Stomach smooth muscle (tissue), 2 donors: ENCODE measurements around the gene PDE4D.

Source experiments
- H3K27ac ChIP-seq: one replicate; pipeline ENCODE4 v1.7.0; 2013; ENCODE audit warnings: mild to moderate bottlenecking, low read length, inconsistent platforms
- H3K27me3 ChIP-seq, 2 donors: one replicate each; pipeline ENCODE4 v1.7.0; 2013; ENCODE audit warnings: low read length in 2 of 2; ENCODE audit not compliant: insufficient read depth in 2 of 2, control insufficient read depth in 1 of 2
- H3K36me3 ChIP-seq, 2 donors: one replicate each; pipeline ENCODE4 v1.7.0; 2013; ENCODE audit warnings: low read length in 2 of 2; ENCODE audit not compliant: control insufficient read depth in 2 of 2, insufficient read depth in 2 of 2
- H3K4me1 ChIP-seq: one replicate; pipeline ENCODE4 v1.7.0; 2013; ENCODE audit warnings: low read length; ENCODE audit not compliant: control insufficient read depth, insufficient read depth
- H3K4me3 ChIP-seq, 2 donors: one replicate each; pipeline ENCODE4 v1.7.0; 2013; ENCODE audit warnings: low read length in 2 of 2
- H3K9ac ChIP-seq, 2 donors: one replicate each; pipeline ENCODE4 v1.7.0; 2013; ENCODE audit warnings: low read length in 2 of 2, mild to moderate bottlenecking in 1 of 2
- H3K9me3 ChIP-seq, 2 donors: one replicate each; pipeline ENCODE4 v1.7.0; 2013; ENCODE audit warnings: low read length in 2 of 2; ENCODE audit not compliant: control insufficient read depth in 2 of 2
- donor health status: healthy.
- donor health status: Pancreatic carcinoma.

The PDE4D gene

DNA sequence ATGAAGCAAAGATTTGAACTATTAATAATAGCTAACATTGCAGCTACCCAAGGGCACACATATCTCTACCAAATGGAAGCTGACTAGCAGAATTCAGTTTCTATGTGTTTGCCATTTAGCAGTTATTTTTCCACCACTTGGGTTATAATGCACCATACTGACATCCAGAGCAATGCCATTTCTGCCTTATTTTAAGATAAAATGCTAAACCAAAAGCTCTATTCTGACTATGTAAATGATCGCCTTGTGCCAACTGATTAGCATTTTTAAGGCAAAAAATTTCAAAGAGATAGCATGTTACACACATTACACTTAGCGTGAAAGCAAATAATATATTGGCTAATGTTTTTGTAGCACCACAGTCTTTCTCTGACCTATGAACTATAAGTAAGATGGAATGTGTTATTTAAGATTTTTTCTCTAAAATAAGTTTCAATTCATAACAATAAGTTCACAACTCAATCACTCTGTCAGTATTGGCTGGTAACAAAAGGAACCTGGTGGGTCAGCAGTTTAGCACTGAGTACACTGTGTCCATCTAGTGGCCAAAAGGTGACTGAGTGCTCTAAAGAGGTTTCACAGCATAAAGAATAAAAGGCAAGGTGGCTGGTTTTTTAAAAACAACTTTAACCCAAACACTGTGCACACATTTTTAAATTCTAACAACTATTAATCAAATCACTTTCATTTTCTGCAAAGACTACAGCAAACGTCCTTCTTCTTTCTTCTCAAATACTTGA lies 443.5 kb downstream of the PDE4D start:
- Histone ChIP-seq H3K27ac (no peak overlapping the region), H3K4me3 (no peak overlapping the region), H3K27me3 (no peaks in the 10 kb centered on the region), H3K36me3 (no peaks in the 10 kb centered on the region), H3K9ac (no peak overlapping the region), H3K4me1 (no peaks in the 10 kb centered on the region), H3K9me3 (no peaks in the 10 kb centered on the region)

DNA sequence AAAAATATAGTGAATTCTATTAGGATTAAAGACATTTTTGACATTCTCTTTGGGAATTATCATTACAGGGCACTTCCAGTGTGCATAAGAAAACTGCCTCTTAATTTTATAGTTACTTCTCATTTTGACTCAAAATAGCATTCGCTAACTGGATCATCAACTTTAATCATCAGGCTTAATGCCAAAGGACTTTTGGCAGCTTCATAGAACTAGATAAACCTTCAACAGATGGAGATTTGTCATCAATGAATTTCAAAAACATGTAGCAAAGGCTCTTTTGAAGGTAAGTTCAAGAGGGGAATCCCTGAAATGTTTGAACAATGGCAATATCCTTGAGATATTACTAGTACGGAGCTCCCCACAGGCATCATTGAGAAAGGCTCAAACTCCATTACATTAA lies 447.2 kb downstream of the PDE4D start:
- H3K9ac ChIP-seq = no peak overlapping the region
- H3K4me3 ChIP-seq = no peak overlapping the region
- H3K36me3 ChIP-seq = no peaks in the 10 kb centered on the region
- H3K27me3 ChIP-seq = no peaks in the 10 kb centered on the region
- no peaks in the 10 kb centered on the region for H3K9me3 ChIP-seq
- H3K4me1 ChIP-seq = no peaks in the 10 kb centered on the region
- no peak overlapping the region for H3K27ac ChIP-seq

DNA sequence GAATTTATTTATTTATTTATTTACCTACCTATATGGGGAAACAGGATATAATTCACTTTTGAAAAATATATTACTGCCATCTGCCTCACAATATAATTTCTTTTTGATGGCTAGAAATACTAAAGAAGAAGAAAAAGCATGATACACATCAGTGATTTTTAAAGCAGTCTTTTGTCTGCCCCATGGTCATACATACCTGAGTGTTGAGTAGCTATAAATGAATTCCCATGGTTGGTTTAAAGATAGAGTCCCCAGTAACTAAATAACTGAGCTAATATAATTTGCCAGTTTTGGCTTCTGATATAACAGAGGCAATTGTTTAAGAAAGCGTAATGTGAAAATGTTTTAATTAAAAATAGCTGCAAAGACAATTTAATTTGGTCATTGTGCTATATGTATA lies 447.8 kb downstream of the PDE4D start:
- no peaks in the 10 kb centered on the region for H3K36me3 ChIP-seq
- H3K9ac ChIP-seq = no peak overlapping the region
- H3K4me1 ChIP-seq = no peaks in the 10 kb centered on the region
- no peak overlapping the region for H3K27ac ChIP-seq
- no peaks in the 10 kb centered on the region for H3K9me3 ChIP-seq
- H3K27me3 ChIP-seq = no peaks in the 10 kb centered on the region
- no peak overlapping the region for H3K4me3 ChIP-seq

DNA sequence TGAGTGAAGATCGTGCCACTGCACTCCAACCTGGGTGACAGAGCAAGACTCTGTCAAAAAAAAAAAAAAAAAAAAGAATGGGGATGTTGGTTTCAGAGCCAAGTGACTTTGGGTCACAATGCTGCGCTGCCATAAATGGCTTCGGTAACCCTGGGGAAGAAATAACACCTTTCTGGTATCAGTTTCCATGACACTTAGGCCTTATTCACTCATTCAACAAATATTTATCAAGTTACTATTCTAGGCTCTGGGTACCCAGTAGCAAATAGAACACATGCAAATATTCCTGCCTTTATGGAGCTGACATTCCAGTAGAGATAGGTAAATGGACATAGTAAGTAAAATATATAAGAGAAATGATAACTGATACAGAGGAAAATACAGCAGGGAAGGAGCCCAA lies 454.2 kb downstream of the PDE4D start:
- Histone ChIP-seq H3K4me1 (no peaks in the 10 kb centered on the region), H3K9ac (no peak overlapping the region), H3K4me3 (no peak overlapping the region), H3K27ac (no peak overlapping the region), H3K9me3 (no peaks in the 10 kb centered on the region), H3K36me3 (no peaks in the 10 kb centered on the region), H3K27me3 (no peaks in the 10 kb centered on the region)

DNA sequence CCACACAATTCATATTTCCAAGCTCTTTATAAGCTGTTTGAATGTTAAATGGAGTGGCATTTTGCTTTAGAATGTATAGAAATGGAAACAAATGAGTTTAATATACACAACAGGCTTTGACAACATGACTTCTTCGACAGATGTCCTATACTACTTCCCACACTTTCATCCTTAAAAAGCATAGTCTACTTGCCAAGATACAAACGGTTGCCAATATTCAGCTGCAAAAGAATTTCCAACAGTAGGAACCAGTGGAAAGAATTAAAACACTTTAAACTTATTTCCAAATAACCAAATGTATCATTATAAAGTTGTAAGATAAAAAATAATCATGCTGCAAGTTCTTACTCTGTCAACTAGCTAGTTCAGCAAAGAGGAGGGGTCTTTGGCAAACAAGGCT lies 456.4 kb downstream of the PDE4D start:
- Histone ChIP-seq H3K9ac (no peak overlapping the region), H3K27ac (no peak overlapping the region), H3K4me3 (no peak overlapping the region), H3K36me3 (no peaks in the 10 kb centered on the region), H3K27me3 (no peaks in the 10 kb centered on the region), H3K9me3 (no peaks in the 10 kb centered on the region), H3K4me1 (no peaks in the 10 kb centered on the region)

DNA sequence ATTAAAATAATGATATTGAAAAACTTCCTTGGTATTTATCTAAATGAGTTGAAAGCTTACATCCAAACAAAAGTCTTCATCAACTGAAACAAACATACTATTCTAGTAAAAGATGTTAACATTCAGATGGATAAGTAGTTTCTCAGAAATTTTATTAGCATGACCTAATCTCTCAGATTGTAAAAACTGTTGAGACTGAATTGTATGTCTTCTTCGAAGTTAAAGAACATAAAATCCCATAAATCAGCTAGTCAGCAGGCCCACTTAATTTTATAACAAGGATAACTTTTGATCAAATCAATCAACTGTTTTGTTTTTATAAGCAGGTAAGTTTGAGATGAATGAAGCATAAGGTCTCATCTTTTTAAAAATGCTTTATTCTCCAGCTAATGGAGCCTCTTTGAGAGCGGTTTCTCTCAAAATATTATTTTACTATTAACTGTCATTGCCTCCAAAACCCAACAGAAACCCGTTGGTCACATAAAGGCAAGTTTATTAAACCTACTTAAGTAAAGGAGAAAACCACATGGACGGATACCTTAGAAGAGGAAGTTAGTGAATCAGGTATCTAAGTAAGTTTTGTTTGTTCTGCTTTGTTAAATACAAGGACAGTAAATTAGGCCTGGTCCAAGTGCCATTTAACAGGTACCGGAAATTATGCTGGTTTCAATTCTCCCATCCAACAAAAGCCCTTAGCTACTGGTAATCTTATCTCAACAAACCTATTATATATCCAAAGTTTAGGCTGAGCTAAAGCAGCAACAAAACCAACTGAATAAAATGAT lies 457.0 kb downstream of the PDE4D start:
- Histone ChIP-seq H3K9ac (no peak overlapping the region), H3K4me1 (no peaks in the 10 kb centered on the region), H3K27ac (no peak overlapping the region), H3K36me3 (no peaks in the 10 kb centered on the region), H3K27me3 (no peaks in the 10 kb centered on the region), H3K4me3 (no peak overlapping the region), H3K9me3 (no peaks in the 10 kb centered on the region)

DNA sequence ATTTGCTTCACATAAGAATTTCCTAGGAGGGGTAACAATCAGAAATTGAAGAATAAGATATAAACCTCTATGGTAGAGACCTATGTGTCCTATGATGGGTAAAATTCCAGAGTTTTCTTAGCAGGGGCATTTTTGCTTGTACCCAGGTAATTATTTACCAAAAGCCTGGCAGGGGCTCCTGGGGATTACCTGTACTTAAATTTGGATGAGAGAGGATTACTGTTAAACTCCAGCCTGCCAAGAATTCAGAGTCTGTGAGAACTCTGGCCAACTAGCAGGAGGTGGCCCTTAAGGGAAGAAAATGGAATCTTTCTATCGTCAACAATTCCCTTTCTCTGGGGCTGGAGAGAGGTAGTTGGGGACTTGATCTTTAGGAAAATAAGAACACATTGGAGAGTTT lies 460.4 kb downstream of the PDE4D start:
- Histone ChIP-seq H3K36me3 (no peaks in the 10 kb centered on the region), H3K27ac (no peak overlapping the region), H3K27me3 (no peaks in the 10 kb centered on the region), H3K9me3 (no peaks in the 10 kb centered on the region), H3K9ac (no peak overlapping the region), H3K4me3 (no peak overlapping the region), H3K4me1 (no peaks in the 10 kb centered on the region)

DNA sequence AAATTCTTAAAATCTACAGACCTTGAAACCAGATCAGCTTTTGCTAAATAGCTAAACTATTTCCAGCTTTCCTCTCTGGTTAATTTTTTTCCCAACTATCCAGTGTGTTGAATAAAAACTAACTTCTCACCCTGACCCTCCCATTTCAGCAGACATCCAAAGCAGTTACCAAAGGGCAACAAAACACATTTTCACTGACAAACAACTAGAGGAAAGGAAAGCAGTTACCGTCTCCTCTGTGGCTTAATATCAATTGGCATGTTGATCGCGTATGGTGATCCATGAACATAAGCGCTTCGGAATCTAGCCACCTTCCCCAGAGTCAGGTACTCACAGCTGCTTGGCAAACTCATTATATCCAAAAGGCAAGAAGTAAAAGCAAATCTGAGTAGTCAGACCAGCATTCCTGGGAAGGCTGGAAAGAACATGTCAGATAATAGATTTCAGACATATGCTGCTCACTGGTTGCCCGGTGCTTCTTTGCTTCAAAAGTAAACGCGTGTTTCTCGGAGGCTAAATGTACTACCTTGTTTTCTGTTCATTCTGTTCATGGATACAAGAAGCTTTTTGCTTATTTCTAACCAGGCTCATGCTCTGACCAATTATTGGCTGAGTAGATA lies 463.4 kb downstream of the PDE4D start:
- Histone ChIP-seq H3K4me3 (no peak overlapping the region), H3K9me3 (no peaks in the 10 kb centered on the region), H3K9ac (no peak overlapping the region), H3K27me3 (no peaks in the 10 kb centered on the region), H3K36me3 (no peaks in the 10 kb centered on the region), H3K4me1 (no peaks in the 10 kb centered on the region), H3K27ac (no peak overlapping the region)

DNA sequence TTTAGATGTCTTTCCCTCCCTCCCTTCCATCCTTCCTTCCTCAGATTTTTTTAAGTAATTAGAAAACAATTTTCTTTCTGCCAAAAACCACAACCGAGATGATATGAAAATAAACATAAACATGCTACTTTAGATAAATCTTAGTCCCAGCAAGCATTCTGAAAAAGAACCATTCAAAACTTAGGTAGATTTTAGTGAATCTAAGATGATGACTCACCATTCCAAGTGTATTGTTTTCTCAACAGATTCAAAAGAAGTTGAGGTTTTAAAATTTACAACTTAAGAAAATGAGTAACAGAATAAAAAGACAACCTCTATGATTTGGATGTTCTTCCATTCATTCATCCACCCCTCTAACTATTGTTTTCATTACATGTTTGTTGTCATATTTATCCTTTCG lies 465.1 kb downstream of the PDE4D start:
- Histone ChIP-seq H3K4me1 (no peaks in the 10 kb centered on the region), H3K9me3 (no peaks in the 10 kb centered on the region), H3K27me3 (no peaks in the 10 kb centered on the region), H3K4me3 (no peak overlapping the region), H3K9ac (no peak overlapping the region), H3K36me3 (no peaks in the 10 kb centered on the region), H3K27ac (no peak overlapping the region)

DNA sequence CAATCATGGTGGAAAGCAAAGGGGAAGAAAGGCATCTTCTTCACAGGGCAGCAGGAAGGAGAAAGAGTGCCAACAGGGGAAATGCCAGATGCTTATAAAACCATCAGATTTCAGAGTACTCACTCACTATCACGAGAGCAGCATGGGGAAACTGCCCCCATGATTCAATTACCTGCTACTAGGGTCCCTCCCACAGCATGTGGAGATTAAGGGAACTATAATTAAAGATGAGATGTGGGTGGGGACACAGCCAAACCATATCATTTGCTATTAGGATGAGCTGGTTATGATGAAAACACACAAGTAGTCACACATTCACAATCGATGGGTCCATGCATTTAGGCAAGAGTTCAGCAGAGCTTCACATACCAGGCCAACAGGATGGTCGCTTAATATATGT lies 469.0 kb downstream of the PDE4D start:
- Histone ChIP-seq H3K9ac (no peak overlapping the region), H3K9me3 (no peaks in the 10 kb centered on the region), H3K4me1 (no peaks in the 10 kb centered on the region), H3K27me3 (no peaks in the 10 kb centered on the region), H3K27ac (no peak overlapping the region), H3K4me3 (no peak overlapping the region), H3K36me3 (no peaks in the 10 kb centered on the region)

DNA sequence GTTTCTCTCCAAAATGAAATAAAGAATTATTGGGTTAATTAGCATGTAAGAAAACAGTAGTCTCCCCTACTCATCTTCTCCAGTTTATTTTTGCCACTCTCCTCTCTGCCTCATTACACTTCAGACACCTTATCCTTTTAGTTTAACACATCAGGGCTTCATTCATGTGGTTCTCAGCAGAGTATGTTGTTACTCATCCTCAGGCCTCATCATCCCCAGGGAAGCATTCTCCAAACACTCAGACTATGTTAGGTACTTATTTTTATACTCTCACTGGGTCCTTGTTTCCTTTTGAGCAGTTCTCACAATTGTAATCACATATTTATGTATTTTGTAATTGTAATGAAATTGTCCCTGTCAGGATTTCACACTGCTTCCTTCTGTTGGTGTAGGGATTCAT lies 470.5 kb downstream of the PDE4D start:
- H3K4me1 ChIP-seq = no peaks in the 10 kb centered on the region
- H3K36me3 ChIP-seq = no peaks in the 10 kb centered on the region
- no peaks in the 10 kb centered on the region for H3K9me3 ChIP-seq
- no peak overlapping the region for H3K27ac ChIP-seq
- no peak overlapping the region for H3K4me3 ChIP-seq
- H3K9ac ChIP-seq = no peak overlapping the region
- H3K27me3 ChIP-seq = no peaks in the 10 kb centered on the region
